Measurements from ENCODE around the gene C2CD4C. TPM values are rescaled to one million over a fixed set of nuclear protein-coding genes. Genes with fewer than 3 reads are reported as not detected.

Gene C2CD4C
- total RNA-seq, 4 donors from 2014 or later = 0.44 to 6.8 (median 0.51) TPM; not detected in 1

DNA sequence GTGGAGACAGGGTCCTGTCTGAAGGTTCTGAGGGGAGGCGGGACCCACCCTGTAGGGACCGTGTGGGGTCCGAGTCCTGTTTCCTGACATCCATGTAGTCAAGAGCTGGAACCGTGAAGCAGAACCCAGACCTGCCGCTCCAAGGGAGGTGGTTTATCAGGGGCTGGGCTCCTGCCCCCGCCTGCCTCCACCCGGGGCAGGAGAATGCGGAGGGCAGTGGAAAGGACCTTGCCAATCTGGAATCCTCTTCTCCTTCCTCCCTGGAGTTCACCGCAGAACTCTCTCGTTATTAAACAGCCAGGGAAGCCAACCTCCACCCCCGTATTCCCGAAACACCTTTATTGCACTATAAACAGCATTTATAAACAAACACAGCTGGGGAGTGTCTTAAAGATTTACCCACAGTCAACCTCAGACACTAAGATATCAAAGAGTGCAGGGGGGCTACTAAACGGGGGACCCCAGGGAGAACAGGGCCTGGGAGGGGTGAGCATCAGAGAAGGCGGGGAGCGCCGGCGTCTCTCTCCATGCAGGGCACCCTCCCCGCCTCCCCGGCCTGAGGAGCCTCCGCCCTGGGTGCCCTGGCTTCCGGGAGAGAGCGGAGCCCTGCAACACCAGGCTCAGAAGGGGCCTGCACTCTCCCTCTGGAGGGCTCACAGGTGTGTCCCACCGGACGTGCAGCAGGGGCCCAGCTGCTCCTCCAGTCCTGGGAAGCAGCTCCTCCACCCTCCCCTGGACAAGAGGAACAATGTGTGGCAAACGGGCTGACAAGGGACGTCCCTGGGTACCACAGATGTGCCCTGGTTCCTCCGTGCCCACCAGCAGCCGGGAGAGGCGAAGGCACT is 3.6 kb downstream of the C2CD4C start:
- TF ChIP-seq, protein P1, sequence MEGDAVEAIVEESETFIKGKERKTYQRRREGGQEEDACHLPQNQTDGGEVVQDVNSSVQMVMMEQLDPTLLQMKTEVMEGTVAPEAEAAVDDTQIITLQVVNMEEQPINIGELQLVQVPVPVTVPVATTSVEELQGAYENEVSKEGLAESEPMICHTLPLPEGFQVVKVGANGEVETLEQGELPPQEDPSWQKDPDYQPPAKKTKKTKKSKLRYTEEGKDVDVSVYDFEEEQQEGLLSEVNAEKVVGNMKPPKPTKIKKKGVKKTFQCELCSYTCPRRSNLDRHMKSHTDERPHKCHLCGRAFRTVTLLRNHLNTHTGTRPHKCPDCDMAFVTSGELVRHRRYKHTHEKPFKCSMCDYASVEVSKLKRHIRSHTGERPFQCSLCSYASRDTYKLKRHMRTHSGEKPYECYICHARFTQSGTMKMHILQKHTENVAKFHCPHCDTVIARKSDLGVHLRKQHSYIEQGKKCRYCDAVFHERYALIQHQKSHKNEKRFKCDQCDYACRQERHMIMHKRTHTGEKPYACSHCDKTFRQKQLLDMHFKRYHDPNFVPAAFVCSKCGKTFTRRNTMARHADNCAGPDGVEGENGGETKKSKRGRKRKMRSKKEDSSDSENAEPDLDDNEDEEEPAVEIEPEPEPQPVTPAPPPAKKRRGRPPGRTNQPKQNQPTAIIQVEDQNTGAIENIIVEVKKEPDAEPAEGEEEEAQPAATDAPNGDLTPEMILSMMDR (IDR thresholded peaks at IDR 0.05; ENCODE audit: low read depth) = no peak

- TF ChIP-seq, protein P1 (IDR thresholded peaks at IDR 0.05; ENCODE audit: low read depth) = no peak
These were observed 5.5 kb downstream of the C2CD4C start for GRCh38 chr19:403221-404027.

GRCh38 chr19:402786-403185 is 6.2 kb downstream of the C2CD4C start:
- TF ChIP-seq, protein P1 (IDR thresholded peaks at IDR 0.05; ENCODE audit: low read depth) = no peak

DNA sequence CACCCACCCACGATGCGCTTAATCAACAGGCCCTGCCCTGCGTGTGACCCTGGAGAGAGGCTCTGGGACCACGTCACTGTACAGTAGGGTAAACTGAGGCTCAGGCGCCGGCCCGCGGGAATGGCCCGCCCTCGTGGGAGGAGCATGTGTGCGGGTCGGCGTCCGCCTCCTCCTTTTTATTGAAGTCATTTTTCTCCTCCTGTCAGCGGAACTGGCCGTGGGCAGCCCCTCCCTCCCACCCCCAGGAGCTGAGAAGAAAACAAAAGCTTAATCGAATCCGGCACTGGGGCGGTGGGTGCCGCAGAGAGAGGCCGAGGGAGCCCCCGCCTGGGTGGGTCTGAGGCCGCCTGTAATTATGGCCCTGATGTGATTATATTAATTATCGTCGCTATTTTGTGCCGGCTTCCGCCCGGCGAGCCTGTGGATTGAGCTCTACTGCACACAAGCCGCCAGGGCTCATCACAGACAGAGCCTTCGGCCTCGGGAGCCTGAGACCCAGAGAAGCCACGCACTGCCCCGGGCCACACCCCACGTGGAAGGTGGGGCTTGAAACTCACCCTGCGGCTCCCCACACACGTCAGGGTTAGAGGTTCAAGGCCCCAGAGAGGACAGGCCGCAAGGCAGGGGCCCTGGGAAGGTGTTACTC is 7.0 kb downstream of the C2CD4C start:
- TF ChIP-seq, protein P1 (IDR thresholded peaks at IDR 0.05; ENCODE audit: low read depth) = no peak

DNA sequence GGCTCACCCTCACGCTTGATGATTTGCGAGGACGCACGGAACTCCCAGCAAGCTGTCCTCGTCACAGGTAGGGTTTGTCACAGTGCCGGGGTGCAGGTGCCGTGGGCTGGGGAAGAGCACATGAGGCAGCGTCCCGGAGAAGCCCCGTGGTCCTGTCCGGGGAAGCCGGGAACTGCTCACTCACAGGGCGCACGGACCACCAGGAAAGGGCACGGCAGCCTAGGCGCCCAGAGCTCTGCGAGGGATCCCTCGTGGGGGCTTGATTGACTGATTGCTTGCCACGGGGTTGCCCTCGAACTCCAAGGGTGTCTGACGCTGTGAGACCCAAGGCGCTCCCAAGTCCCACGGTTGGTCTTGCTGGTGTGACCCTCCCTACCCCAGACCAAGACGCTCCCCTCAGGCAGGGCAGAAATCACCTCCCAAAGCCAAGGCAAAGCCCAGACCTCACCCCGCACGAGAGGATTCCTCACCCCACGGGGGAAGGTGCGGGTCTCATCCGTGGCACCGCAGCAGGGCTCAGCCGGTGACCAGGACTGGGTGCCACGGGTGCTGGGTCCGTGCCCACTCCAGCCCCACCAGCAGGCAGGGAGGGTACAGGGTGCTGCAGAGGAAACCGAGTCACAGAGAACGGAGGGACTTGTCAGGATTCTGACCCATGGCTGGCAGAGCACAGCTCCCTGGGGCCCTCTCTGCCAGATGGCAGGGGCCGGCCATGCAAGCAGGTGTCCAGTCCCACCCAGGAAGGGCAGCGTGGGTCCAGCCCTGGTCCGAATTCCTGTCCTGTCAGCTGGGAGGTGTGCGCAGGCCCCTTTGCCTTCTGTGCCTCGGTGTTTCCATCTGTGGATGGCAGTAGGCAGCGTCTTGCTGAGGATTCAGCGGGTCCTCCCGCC is 7.7 kb downstream of the C2CD4C start:
- TF ChIP-seq, protein P1 (IDR thresholded peaks at IDR 0.05; ENCODE audit: low read depth) = no peak

DNA sequence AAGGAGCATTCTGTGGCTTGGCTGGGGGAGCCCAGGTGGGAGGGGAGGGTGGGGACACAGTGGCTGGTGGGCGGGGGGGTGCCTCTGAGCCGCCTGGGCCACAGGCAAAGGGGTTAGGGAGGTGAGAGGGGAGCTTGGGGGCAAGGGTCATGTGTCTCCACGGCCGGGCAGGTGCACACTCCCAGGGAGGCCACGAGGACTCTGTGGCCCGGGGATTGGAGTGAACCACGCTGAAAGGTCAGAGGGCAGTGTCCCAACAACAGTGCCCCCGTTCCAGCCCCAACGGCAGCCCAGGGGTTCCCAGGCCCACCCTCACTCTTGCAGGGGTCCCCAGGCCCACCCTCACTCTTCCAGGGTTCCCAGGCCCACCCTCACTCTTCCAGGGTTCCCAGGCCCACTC is 9.6 kb downstream of the C2CD4C start:
- TF ChIP-seq, protein P1 (IDR thresholded peaks at IDR 0.05; ENCODE audit: low read depth) = no peak

Data from subcutaneous adipose tissue (tissue), 4 donors.